DOHH2 (cell line): ENCODE results near the gene BUD13.

Source experiments
- EZH2phosphoT487 ChIP-seq: fragments of 200-600 bp; sonication (generic); IDR thresholded peaks from 2 replicates; pipeline ENCODE4 v1.6.1; 2017; ENCODE audit warnings: borderline replicate concordance, mild to moderate bottlenecking, antibody characterized with exemption, low read length, moderate library complexity, mixed read lengths
- TF ChIP-seq, protein P1 (sequence below): fragments of 200-600 bp; sonication (generic); IDR thresholded peaks from one replicate; pipeline ENCODE4 v1.5.1; 2014; ENCODE audit warnings: antibody characterized with exemption, mild to moderate bottlenecking, low read depth, low read length; ENCODE audit not compliant: poor library complexity, severe bottlenecking

DNA sequence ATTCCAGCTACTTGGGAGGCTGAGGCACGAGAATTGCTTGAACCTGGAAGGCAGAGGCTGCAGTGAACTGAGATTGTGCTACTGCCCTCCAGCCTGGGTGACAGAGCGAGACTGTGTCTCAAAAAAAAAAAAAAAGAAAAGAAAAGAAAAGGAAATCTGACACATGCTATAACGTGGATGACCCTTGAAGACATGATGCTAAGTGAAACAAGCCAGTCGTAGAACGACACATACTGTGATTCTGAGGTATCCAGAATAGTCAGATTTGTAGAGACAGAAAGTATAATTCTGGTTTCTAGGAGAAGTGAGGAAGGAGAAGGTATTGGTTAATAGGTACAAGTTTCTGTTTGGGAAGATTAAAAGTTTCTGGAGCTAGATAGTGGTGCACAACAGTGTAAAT, 25.6 kb upstream of the BUD13 start:
- TF ChIP-seq, protein P1, sequence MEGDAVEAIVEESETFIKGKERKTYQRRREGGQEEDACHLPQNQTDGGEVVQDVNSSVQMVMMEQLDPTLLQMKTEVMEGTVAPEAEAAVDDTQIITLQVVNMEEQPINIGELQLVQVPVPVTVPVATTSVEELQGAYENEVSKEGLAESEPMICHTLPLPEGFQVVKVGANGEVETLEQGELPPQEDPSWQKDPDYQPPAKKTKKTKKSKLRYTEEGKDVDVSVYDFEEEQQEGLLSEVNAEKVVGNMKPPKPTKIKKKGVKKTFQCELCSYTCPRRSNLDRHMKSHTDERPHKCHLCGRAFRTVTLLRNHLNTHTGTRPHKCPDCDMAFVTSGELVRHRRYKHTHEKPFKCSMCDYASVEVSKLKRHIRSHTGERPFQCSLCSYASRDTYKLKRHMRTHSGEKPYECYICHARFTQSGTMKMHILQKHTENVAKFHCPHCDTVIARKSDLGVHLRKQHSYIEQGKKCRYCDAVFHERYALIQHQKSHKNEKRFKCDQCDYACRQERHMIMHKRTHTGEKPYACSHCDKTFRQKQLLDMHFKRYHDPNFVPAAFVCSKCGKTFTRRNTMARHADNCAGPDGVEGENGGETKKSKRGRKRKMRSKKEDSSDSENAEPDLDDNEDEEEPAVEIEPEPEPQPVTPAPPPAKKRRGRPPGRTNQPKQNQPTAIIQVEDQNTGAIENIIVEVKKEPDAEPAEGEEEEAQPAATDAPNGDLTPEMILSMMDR: no peak
- TF ChIP-seq EZH2phosphoT487: no peak
